COLO668 (cell line): ENCODE data around the gene SH2D3A.

Experiments
- DNase-seq: peaks from one replicate; lab custom pipeline; 2025; ENCODE audit not compliant: unreplicated experiment; lab: John Stamatoyannopoulos, UW

The SH2D3A gene

GRCh38 chr19:6738787-6739389 lies 28.3 kb downstream of the SH2D3A start:
- DNase-seq = peak; percentile 50

GRCh38 chr19:6737873-6738786 lies 29.1 kb downstream of the SH2D3A start:
- DNase-seq = peak; percentile 98

- DNase-seq = peak; percentile 98
These were observed 29.9 kb downstream of the SH2D3A start, which contains the start of gene GPR108 for GRCh38 chr19:6737284-6737872. Gene GPR108, minus strand, starts transcription at chr19:6737580. Its CDS starts 4 bp downstream, at chr19:6737576.

- no peak for DNase-seq
These were observed 30.3 kb downstream of the SH2D3A start for GRCh38 chr19:6736917-6737283.

- DNase-seq = peak; percentile 55
These were observed 30.9 kb downstream of the SH2D3A start for GRCh38 chr19:6736169-6736916.

- DNase-seq = no peak
These were observed 31.9 kb downstream of the SH2D3A start for GRCh38 chr19:6735181-6735911.

GRCh38 chr19:6734096-6734696 lies 33.0 kb downstream of the SH2D3A start:
- DNase-seq = no peak

GRCh38 chr19:6733338-6734095 lies 33.7 kb downstream of the SH2D3A start:
- no peak for DNase-seq

- DNase-seq = no peak
These were observed 34.4 kb downstream of the SH2D3A start for GRCh38 chr19:6732803-6733337.

- DNase-seq = no peak
These were observed 35.4 kb downstream of the SH2D3A start for GRCh38 chr19:6731822-6732221.

GRCh38 chr19:6730941-6731670 lies 36.1 kb downstream of the SH2D3A start:
- no peak for DNase-seq

- peak; percentile 16 for DNase-seq
These were observed 37.0 kb downstream of the SH2D3A start for GRCh38 chr19:6730153-6730804.

GRCh38 chr19:6729573-6730152 lies 37.6 kb downstream of the SH2D3A start:
- DNase-seq = no peak

GRCh38 chr19:6728346-6728745 lies 38.9 kb downstream of the SH2D3A start:
- DNase-seq = no peak

- no peak for DNase-seq
These were observed 41.6 kb downstream of the SH2D3A start for GRCh38 chr19:6725513-6726231.

- no peak for DNase-seq
These were observed 42.4 kb downstream of the SH2D3A start for GRCh38 chr19:6724631-6725492.
